Activated effector memory CD4-positive, alpha-beta T cell treated with Interleukin-2 at 50 U/mL for 16 hours (primary cell): ENCODE measurements around the gene PLG.
"Not testable (repeated sequence)": the region's sequence is repeated elsewhere in the genome, so short reads cannot be mapped to it uniquely, and the experiment has no call there.

Experiments used
- DNase-seq: peaks from one replicate; pipeline ENCODE4 v3.0.0-alpha.2; 2020

Gene PLG

GRCh38 chr6:160701918-160702680 lies at the start of gene PLG:
Gene PLG, plus strand, starts transcription at chr6:160702244. Its CDS starts 61 bp downstream, at chr6:160702305.
- not testable (repeated sequence) for DNase-seq

- no peak for DNase-seq
These were observed 42.5 kb upstream of the PLG start for GRCh38 chr6:160659562-160659961.

DNA sequence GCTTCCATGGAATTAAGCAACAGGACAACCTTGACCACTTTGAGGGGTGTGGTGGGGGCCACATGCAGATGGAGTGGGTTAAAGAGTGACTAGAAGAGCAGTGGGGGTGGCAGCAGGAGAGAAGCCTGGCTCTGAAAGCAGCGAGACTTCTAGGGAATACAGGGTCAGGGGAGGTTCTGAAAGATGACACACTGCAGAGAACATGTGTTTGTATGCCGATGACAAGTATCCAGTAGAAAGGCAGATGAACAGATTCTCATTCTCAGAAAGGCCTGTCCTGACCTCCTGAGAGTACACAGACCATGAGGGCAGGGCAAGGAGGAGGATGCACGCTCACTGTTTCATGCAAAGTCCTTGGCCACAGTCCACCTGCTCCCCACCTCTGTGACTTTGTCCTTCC lies 40.8 kb upstream of the PLG start:
- no peak for DNase-seq

GRCh38 chr6:160662429-160662828 lies 39.6 kb upstream of the PLG start:
- no peak for DNase-seq

DNA sequence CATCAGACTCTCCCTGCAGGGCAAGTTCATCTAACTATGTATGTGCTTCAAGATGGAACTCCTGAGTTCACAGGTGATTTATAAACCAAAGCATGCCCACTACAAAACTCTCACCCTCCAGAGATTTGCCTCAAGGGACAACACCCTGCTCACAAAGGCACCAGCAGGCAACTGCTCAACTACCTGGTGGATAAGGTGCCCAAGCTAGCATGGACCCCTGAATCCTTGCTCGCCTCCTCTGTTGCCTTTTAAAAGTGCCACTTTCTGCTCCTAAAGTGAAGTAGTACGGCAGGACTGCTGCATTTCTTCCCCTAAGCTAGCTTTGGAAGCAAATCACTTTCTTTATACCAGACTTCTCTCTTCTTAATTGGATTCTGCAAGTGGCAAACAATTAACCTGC lies 39.2 kb upstream of the PLG start:
- DNase-seq = no peak

- not testable (repeated sequence) for DNase-seq
These were observed 37.8 kb upstream of the PLG start, which contains the start of gene LPA for GRCh38 chr6:160664198-160664597. Gene LPA, minus strand, starts transcription at chr6:160664275. Its CDS starts 61 bp downstream, at chr6:160664214.

DNA sequence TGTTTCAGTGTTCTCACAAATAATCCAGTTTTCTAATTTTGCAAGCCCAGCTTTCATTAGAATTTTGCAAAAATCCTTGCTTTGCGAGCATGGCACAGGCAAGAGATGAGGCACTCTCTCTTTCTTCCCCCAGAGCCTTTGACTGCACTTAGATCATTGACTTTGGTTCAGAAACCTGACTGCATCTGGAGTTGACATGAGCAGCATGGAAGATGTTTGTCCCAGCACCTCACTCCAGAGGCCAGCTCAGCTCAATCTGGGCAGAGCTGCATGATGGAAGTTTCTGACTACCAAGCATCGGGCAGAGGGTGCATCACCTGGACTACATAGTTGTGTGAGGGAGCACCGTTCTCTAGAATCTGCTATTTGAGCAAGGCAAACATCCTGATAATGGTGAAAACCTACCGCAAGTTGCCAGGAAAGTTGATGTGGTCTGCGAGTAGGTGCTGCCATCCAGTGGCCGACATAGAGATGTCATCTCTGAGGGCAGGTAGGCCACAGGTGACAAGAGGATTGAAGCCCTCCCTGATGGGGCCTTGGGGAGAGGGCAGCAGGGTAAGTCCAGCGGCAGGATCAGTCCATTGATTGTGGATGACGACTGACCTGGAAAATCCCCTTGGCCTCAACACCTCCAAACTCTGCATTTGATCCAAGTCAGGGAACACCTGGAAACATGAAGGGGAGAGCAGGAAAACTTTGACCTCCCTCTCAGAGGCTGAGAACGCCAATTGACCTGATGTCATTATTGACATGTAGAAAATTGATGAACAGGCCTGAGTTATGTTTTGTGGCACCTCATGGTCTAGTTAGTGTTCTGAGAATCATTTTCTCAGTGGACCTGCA lies 34.2 kb upstream of the PLG start:
- no peak for DNase-seq

- DNase-seq = no peak
These were observed 33.5 kb upstream of the PLG start for GRCh38 chr6:160668589-160668988.

- not testable (repeated sequence) for DNase-seq
These were observed 25.6 kb upstream of the PLG start for GRCh38 chr6:160676418-160676817.

GRCh38 chr6:160678230-160678629 lies 23.8 kb upstream of the PLG start:
- no peak for DNase-seq

DNA sequence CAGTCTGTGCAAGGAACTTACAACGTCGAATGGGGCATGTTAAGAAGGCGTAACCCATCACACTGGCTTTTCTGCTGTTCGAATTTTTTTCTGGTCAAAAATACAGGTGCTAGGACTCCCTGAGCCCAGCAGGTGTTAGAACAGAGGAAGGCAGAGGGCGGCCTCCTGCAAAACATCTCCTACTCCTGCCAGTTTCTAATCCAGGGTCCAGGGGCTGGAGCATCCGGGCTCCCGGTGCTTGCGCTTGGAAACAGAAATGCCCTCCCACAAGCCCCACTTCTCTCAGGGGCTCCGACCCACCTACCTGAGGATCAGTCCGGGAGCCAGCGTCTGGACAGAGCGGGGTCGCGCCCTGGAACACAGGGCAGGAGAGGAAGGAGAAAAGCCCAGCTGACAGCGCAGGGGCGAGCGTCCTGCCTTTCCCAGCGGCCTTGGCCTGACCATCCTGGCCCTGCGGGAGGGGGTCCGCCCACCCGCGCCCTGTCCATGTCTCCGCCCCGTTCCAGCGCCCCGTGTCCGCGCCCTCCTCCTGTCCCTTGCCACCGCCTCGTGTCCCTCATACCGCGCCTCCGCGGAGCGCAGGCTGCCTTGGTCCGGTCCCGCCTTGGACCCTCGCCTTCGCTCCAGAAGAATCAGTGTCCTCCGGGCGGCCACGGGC lies 23.2 kb upstream of the PLG start:
- DNase-seq = no peak

GRCh38 chr6:160679402-160679769 lies 22.7 kb upstream of the PLG start:
- DNase-seq = no peak

GRCh38 chr6:160685101-160685761 lies 16.8 kb upstream of the PLG start:
- DNase-seq = not testable (repeated sequence)

GRCh38 chr6:160685762-160686450 lies 16.1 kb upstream of the PLG start:
- no peak for DNase-seq

DNA sequence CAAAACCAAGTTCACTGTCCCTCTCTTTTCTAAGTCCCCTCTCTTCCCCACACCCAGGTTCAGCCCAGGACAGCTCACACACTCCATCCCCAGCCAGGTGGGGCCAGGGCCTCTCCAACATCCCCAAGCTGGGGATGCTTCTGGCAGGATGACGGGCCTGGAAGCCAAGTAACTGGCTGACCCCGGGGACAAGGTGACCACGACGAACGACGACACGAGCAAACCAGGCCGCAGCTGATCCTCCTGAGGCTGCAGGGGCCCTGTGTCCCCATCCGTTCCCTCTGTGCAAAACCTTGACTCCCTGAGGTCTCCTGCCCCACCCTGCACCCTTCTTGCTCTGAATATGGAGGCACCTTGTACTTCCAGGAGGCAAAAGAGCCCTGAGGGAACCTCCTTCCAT lies 11.6 kb upstream of the PLG start:
- no peak for DNase-seq

- no peak for DNase-seq
These were observed 10.4 kb upstream of the PLG start for GRCh38 chr6:160691617-160692016.

- no peak for DNase-seq
These were observed 9.6 kb upstream of the PLG start for GRCh38 chr6:160692369-160692959.

GRCh38 chr6:160695025-160695424 lies 7.0 kb upstream of the PLG start:
- DNase-seq = not testable (repeated sequence)

- DNase-seq = not testable (repeated sequence)
These were observed 6.4 kb upstream of the PLG start for GRCh38 chr6:160695622-160696021.

DNA sequence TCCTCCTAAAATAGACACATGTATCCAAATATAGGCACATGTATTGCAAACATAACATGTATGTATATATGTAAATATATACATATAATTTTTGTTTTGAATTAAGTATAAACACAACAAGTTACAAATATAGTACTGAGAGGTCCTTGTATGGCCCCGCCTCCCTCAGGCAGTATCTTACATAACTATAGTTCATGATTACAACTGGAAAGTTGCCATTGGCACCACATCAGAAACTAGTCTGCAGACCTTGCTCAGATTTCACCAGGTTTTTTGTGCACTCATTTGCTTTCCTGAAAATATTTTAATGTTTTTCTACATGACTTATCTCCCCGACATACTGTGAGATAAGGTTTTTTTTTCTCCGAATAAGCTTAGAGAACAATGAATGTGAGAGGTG lies 5.2 kb upstream of the PLG start:
- DNase-seq = not testable (repeated sequence)

GRCh38 chr6:160697826-160698225 lies 4.2 kb upstream of the PLG start:
- no peak for DNase-seq

DNA sequence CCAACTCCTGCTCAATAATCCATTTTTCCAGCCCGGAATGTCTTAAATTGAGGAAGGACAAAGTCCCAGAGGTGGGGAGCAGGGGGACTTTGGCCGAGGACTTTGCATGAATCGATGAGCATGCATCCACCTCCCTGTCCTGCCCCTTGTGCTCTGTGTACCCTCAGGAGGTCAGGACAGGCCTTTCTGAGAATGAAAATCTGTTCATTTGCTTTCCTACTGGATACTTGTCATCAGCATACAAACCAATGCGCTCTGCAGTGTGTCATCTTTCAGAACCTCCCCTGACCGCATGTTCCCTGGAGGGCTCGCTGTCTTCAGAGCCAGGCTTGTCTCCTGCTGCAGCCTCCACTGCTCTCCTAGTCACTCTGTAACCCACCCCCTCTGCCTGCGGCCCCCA lies 2.6 kb downstream of the PLG start:
- not testable (repeated sequence) for DNase-seq
